CD4-positive, alpha-beta T cell treated with Interleukin-17A for 1 hour (primary cell): ENCODE data around the gene PAPOLA.
"Not testable (repeated sequence)": the region's sequence is repeated elsewhere in the genome, so short reads cannot be mapped to it uniquely, and the experiment has no call there.

Experiments used
- DNase-seq: peaks from one replicate; pipeline ENCODE4 v3.0.0-alpha.2; 2020

PAPOLA gene

GRCh38 chr14:96501740-96502620 lies at the start of gene PAPOLA:
Gene PAPOLA, plus strand, starts transcription at chr14:96502382. Its CDS starts 211 bp downstream, at chr14:96502593.
- peak; percentile 96 for DNase-seq

GRCh38 chr14:96452684-96453083 lies 49.5 kb upstream of the PAPOLA start:
- DNase-seq = no peak

DNA sequence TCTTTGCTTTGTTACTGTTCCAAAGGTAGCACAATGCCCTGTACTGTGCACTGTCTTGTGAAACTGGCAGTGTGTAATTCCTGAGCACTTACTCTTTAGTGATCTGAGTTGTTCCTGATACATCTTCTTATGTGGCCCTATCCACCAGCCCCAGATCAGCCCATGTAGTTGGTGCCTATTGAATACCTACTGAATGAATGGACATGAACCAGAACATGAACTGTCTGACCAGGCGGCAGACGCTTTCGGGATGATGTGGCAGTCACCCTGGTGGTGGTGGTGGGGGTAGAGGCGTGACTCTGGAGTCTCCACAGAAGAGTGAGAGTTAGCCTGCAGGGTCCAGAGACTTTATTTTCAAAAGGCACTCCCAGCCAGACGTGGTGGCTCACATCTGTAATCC lies 46.6 kb upstream of the PAPOLA start:
- DNase-seq = no peak

DNA sequence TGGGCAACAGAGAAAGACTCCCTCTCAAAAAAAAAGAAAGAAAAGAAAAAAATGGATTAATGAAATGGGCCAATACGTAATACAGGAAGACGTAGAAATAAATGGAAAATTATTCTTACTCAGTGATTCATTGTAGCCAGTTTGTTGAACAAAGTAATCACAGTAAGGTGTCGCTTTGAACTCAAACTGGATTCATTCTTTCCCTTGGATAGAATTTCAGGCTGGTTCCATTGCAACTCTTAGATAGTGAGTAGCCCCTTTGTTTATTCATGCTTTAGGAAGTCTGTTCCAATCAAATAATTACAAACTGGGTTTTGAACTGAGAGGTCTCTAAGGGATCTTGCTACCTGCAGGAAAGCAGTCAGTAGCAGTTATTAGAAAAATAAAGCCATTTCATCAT lies 42.3 kb upstream of the PAPOLA start:
- DNase-seq = no peak

DNA sequence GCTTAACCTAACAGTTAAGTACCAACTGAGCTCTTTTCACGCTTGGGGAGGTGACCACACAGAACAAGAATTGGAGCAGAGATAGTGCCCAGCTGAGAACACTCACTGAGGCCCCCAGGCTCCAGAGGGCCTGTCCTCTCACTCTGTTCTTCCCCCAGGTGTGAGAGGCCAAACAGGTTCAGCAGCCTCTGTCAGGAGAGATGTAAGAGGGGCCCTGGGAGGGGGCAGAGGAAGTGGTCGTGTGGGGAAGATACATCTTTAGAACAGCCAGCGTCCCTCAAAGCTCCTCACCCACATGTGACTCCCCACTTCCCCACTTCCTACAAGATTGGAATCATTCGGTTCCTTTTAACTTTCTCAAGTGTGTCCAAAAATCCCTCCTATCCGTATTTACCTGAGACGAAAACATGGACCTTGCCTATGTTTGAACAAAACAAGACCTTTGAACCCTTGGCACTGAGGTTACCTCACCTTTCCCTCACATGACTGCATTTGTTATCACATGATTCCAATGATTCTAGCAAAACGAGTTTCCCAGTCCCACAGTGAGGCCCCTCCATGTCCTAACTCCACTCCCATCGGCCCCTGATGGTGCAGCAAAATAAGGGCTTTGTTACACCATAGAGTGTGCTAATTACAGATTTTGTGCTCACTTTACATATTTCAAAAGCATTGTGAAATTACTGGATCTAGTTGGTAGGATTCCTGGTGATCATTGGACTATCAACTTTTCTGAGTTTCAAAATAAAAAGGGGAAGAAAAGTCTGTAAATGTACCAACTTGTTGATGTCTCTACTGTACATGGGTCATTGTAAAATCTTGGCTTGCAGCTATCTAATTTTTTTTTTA lies 40.0 kb upstream of the PAPOLA start:
- DNase-seq = no peak

- no peak for DNase-seq
Observed at GRCh38 chr14:96464136-96464535, 38.0 kb upstream of the PAPOLA start.

DNA sequence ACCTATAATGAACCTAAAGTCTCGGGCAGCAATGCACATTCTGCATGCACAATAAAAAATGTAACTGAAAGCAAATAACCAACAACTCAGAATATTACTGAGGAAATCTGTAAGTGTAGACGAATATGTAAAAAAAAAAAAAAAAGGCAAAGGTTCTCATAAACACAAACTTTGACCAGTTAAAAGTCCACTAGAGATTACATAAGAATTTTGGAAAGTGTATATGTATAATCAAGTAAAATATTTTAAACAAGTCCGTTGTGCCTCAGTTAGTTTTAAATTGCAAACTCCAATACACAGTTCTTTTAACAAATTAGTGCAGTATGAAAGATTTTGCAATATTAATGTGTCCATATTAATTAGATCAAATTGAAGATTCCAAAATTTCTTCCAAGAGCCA lies 35.3 kb upstream of the PAPOLA start:
- no peak for DNase-seq

- no peak for DNase-seq
Observed at GRCh38 chr14:96470331-96470730, 31.9 kb upstream of the PAPOLA start.

DNA sequence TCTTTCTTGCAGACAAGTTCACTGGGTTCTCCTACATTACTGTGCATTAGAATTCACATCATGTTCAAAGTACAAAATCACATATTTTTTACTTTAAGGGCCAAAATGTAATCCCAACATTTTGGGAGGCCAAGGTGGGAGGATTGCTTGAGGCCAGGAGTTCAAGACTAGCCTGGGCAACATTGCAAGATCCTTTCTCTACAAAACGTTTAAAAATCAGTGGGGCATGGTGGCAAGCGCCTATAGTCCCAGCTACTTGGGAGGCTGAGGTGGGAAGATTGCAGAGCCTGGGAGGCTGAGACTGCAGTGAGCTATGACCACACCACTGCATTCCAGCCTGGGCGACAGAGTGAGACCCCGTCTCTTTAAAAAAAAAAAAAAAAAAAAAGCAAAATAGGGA lies 31.2 kb upstream of the PAPOLA start:
- DNase-seq = not testable (repeated sequence)

DNA sequence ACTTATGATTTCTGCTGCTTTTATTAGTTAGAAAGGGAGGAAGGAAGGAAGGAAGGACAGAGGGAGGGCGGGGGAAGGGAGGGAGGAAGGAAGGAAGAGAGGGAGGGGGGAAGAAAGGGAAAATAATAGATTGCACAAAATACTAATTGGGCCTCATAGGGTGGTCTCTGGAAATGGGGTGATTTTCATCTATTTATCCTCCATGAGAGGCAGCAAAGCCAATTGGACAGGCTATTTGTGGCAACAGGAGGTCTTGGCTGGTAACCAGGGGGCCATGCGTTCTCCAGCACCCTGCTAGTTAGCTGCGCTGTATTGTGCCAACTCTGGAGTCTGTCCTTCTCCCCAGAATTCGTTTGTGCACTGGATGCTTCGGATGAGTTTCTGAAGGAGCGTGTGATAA lies 24.1 kb upstream of the PAPOLA start:
- DNase-seq = no peak

DNA sequence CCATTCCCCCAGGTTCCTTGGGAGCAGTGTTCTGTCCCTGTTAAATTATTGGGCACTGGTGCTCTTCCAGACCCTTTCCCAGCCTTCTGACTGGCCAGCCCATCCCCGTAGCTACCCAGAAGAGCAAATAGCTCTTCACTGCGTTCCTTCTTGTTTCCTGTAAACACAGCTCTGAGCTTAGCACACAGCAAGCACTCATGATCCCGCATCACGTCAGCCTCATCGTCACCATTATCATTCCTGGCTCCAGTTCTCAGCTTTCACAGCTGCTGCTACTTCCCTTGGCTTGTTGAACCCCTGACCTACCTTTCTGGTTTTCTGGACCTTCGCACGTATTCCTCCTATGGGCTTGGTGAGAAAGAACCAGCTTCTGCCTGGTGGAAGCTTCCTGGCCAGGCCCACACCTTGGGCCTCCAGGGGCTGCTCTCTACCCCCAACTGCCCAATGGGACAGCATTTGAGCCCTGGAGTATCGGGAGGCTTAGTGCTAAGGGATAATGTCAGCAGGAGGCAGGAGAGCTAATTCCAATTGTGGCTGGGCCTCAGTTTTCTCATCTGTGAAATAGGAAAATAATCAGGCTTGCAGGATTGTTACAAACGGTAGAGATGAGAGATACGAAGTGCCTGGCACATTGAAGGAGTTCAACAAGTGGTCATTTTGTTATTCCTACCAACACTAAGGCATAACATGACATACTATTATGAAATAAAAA lies 22.6 kb upstream of the PAPOLA start:
- no peak for DNase-seq

DNA sequence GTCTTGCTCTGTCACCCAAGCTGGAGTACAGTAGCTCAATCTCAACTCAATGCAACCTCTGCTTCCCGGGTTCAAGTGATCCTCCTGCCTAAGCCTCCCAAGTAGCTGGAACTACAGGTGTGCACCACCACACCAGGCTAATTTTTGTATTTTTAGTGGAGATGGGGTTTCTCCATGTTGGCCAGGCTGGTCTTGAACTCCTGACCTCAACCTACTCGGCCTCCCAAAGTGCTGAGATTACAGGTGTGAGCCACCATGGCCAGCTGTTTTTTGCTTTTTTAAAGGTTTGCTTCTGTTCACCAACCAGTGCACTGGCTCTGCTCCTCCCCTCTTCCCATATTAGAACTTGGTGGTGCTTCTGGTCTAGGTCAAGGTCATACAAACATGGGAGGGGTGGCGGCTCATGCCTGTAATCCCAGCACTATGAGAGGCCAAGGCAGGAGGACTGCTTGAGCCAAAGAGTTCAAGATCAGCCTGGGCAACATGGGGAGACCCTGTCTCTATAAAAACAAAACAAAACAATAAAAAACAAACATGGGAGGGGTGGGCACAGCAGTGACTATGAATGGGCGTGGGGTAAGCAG lies 20.4 kb upstream of the PAPOLA start:
- no peak for DNase-seq

DNA sequence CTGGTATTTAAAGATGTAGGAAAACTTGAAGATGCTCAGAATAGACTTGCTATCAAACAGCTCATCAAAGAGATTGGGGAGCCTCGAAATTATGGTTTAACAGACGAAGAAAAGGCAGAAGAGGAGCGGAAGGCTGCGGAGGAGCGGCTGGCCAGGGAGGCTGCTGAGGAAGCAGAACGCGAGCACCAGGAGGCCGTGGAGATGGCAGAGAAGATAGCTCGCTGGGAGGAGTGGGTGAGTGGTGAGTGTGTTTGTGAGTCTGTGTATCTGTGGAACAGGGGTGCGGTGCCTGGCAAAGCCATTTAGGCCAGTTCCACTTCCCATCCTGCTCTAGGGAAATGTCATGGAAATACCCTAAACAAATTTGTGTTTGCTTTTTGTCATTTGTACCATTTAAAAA lies 19.2 kb upstream of the PAPOLA start:
- no peak for DNase-seq

DNA sequence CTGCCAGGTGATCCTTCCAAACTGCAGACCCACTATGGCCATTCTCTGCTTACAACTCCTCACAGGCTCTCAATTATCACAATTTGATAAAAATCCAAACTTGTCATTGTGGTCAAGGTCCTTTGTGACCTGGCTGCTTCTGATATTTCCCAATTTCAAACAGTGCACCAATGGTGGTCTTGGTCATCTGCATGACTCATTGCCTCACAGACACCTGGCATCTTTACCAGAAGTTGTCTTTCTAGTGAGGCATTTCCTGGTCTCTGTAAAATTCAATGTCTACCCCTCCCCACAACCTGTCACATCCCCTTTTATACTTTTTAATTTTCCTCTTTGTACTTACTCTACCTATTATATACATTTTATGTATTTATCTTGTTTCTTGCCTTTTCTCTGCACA lies 17.8 kb upstream of the PAPOLA start:
- DNase-seq = no peak

DNA sequence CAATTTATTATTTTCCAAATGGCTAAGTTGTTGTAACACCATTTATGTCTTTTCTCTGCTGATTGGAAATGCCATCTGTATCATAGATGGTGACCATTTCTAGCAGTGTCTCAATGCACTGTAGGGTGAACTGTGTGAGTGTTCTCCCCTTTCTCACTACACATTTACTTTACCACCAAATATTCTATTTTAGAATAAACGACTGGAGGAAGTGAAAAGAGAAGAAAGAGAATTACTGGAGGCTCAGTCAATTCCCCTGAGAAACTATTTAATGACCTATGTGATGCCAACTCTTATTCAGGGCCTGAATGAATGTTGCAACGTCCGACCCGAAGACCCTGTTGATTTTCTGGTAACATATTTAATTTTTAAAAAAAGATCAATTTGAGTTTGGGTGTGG lies 15.5 kb upstream of the PAPOLA start:
- DNase-seq = no peak

GRCh38 chr14:96489327-96489726 lies 12.9 kb upstream of the PAPOLA start:
- DNase-seq = no peak

- DNase-seq = no peak
Observed at GRCh38 chr14:96493178-96493577, 9.0 kb upstream of the PAPOLA start.

DNA sequence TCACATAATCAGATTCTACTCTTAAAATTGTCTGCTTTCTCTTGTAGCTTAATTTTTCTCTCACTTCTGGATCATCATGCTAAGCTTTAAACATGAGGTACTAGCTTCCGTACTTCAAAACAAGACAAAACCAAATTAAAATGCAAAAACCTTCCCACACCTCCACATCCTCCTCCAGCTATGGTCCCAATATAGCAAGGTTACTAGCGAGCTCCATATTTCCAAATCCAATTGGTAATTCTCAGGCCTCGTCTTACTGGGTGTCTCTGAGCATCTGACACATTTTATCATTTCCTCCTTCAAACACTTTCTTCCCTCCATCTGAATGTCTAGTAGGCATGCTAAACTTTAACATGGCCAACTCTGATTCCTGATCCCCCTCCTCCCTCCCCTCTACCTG lies 7.9 kb upstream of the PAPOLA start:
- no peak for DNase-seq

- no peak for DNase-seq
Observed at GRCh38 chr14:96497087-96497486, 5.1 kb upstream of the PAPOLA start.

GRCh38 chr14:96497586-96497985 lies 4.6 kb upstream of the PAPOLA start:
- no peak for DNase-seq

DNA sequence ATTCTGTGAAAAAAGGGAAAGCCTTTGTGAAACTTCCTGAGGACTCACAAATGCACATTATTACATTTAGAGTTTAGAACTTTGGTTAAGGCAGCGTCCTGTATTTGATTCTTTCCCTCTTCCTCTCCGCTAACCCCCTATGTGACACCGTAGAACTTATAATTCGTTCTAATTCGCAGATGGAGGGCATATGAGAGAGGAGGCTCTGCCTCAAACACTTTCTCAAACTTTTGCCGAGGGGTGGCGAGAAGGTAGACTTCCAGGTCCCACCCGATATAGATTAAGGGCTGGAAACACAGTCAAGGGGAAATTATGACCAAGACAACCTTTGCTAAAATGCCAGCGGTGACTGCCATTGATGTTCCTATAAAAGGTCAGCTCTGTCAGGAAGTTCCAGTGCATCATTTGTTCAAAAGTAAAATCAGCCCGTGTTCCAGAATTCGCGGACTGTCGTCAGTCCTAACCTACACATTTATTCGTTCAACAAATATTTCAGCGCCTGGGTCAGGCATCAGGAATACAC lies 904 bp upstream of the PAPOLA start:
- DNase-seq = peak; percentile 10

DNA sequence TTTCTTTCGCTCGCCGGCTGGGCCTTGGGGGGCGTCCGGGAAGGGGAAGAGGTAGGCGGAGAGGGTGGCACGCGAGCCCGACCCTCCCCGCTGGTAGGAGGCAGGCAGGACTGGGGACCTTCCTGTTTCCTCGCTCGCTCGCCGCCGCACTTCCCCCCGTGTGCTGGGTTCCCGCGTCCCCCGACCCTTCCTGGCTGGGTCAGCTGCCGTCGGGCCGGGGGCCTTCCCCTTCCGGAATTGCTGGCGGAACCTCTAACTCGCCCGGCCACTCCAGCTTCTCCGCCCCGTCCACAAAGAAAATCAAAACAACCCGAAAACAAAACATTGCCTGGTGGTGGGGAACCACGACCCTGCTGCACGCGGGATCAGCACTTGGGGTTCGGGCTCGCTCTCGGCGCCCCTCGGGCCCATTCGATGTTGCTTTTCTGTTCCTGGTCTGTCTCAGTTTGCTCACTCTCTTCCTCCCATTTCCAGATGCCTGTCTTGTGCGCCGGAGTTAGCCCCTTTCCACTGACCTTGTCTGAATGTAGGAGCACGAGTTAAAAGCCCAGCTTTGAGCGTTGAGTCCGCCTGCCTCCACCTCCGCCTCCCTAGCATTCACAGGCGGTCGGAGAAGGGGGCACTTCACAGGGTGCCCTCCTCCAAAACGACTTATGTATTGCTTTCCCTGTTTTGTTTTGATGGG lies 581 bp downstream of the PAPOLA start:
- DNase-seq = peak; percentile 28
